Loucy (cell line): ENCODE data around the gene UBASH3A.

ENCODE experiments used
- H2AFZ ChIP-seq: fragments of 200-600 bp; sonication (generic); 2 replicates; pipeline ENCODE4 v1.6.0; 2016; ENCODE audit warnings: antibody characterized with exemption, mild to moderate bottlenecking, low read length, moderate library complexity
- H3F3A ChIP-seq: fragments of 200-600 bp; 2 replicates; pipeline ENCODE4 v1.6.0; 2016; ENCODE audit warnings: antibody characterized with exemption, low read depth, mild to moderate bottlenecking
- H3K27me3 ChIP-seq: fragments of 200-600 bp; sonication (generic); 2 replicates; pipeline ENCODE4 v1.6.1; 2014; ENCODE audit warnings: low read length, mild to moderate bottlenecking; ENCODE audit not compliant: insufficient read depth, poor library complexity, severe bottlenecking
- H3K36me3 ChIP-seq: fragments of 200-600 bp; sonication (generic); 2 replicates; pipeline ENCODE4 v1.6.1; 2016; ENCODE audit warnings: low read length; ENCODE audit not compliant: insufficient read depth
- H3K4me1 ChIP-seq: fragments of 200-600 bp; sonication (generic); 2 replicates; pipeline ENCODE4 v1.5.1; 2014; ENCODE audit warnings: low read length, mild to moderate bottlenecking; ENCODE audit not compliant: insufficient read depth, poor library complexity, severe bottlenecking
- H3K4me2 ChIP-seq: fragments of 200-600 bp; sonication (generic); 2 replicates; pipeline ENCODE4 v1.6.0; 2014; ENCODE audit warnings: antibody characterized with exemption, low read length, low read depth, mild to moderate bottlenecking; ENCODE audit not compliant: poor library complexity, severe bottlenecking
- H3K4me3 ChIP-seq: fragments of 200-600 bp; sonication (generic); 2 replicates; pipeline ENCODE4 v1.5.1; 2014; ENCODE audit warnings: low read length, mild to moderate bottlenecking, mixed read lengths; ENCODE audit not compliant: poor library complexity, severe bottlenecking
- H3K79me2 ChIP-seq: fragments of 200-600 bp; sonication (generic); 2 replicates; pipeline ENCODE4 v1.6.1; 2014; ENCODE audit warnings: low read length; ENCODE audit not compliant: insufficient read depth
- H3K9ac ChIP-seq: fragments of 200-600 bp; sonication (generic); 2 replicates; pipeline ENCODE4 v1.6.0; 2014; ENCODE audit warnings: mild to moderate bottlenecking, low read depth, low read length, moderate library complexity; ENCODE audit not compliant: poor library complexity, severe bottlenecking
- H3K9me2 ChIP-seq: fragments of 200-600 bp; sonication (generic); replicated peaks from 2 replicates; pipeline ENCODE4 v1.6.1; 2016; ENCODE audit warnings: low read depth, low read length, mixed read lengths
- H3K9me3 ChIP-seq: fragments of 200-600 bp; sonication (generic); 2 replicates; pipeline ENCODE4 v1.6.1; 2014; ENCODE audit warnings: mild to moderate bottlenecking, antibody characterized with exemption, low read length, low read depth; ENCODE audit not compliant: insufficient read depth
- H4K20me1 ChIP-seq: fragments of 200-600 bp; sonication (generic); 2 replicates; pipeline ENCODE4 v1.6.0; 2014; ENCODE audit warnings: antibody characterized with exemption, low read length, mild to moderate bottlenecking; ENCODE audit not compliant: insufficient read depth, poor library complexity, severe bottlenecking
- CTCF ChIP-seq: fragments of 200-600 bp; sonication (generic); conservative IDR thresholded peaks from 2 replicates; pipeline ENCODE4 v1.5.1; 2014; ENCODE audit warnings: mild to moderate bottlenecking, antibody characterized with exemption, low read length
- EZH2phosphoT487 ChIP-seq: fragments of 200-600 bp; IDR thresholded peaks from 2 replicates; pipeline ENCODE4 v1.6.1; 2018; ENCODE audit warnings: antibody characterized with exemption, mild to moderate bottlenecking, moderate library complexity, borderline replicate concordance

Gene UBASH3A

DNA sequence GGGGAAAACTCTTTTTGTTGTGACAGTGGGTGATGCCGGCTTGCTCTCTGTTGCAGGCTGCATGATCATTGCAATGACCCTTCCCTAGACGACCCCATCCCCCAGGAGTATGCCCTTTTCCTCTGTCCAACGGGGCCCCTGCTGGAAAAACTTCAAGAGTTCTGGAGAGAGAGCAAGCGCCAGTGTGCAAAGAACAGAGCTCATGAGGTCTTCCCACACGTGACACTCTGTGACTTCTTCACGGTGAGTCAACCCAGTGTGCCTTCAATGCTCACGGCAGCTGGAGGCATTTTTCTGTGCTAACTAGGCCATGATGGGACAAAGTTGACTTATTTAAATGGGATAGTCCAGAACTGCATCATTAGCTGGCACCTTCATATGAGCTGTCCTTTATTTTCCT, 5.7 kb downstream of the UBASH3A start:
- H2AFZ ChIP-seq, result no peak overlapping the region
- H3K4me2 ChIP-seq, result no peak overlapping the region
- TF ChIP-seq EZH2phosphoT487 (no peak), CTCF (no peak)
- no peak overlapping the region for H3K9ac ChIP-seq
- H4K20me1 ChIP-seq, result no peaks in the 10 kb centered on the region
- H3K36me3 ChIP-seq, result peaks cover 15% of the 10 kb centered on the region; the same call in 1 of the 2 replicates
- H3F3A ChIP-seq, result peaks cover 2% of the 10 kb centered on the region; the same call in 1 of the 2 replicates
- H3K27me3 ChIP-seq, result no peaks in the 10 kb centered on the region
- H3K79me2 ChIP-seq, result peaks cover 51% of the 10 kb centered on the region
- H3K4me1 ChIP-seq, result peaks cover 56% of the 10 kb centered on the region
- no peaks in the 10 kb centered on the region for H3K9me2 ChIP-seq
- no peak overlapping the region for H3K4me3 ChIP-seq
- no peaks in the 10 kb centered on the region for H3K9me3 ChIP-seq

DNA sequence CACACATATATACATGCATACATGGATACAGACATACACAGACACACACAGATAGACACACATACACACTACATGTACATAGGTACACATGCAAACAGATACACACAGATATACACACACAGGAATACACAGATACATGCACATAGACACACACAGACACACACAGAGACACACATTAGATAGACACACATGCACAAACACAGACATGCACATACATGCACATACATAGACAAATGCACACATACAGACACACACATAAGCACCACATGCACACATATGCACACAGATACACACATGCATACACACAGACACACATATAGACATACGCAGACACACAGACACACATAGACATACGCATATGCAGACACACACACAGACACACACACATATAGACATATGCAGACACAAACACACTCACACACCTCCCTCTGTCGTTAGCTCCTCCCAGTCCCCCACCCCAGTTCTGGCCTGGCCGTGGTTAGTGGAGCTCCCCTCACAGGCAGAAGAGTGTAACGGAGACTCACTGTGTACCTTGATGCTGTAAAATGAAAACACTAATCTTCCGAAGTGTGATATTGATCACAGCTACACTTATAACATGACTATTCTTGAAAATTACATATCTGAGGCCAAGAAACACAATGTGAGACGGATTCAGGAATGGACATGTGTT, 7.6 kb downstream of the UBASH3A start:
- H3K36me3 ChIP-seq, result peaks cover 15% of the 10 kb centered on the region; the same call in 1 of the 2 replicates
- H3K4me3 ChIP-seq, result no peak overlapping the region
- H2AFZ ChIP-seq, result no peak overlapping the region
- peaks cover 31% of the 10 kb centered on the region for H3K79me2 ChIP-seq
- H3K4me2 ChIP-seq, result no peak overlapping the region
- H4K20me1 ChIP-seq, result no peaks in the 10 kb centered on the region
- no peaks in the 10 kb centered on the region for H3K9me2 ChIP-seq
- peaks cover 51% of the 10 kb centered on the region for H3K4me1 ChIP-seq
- TF ChIP-seq EZH2phosphoT487 (no peak), CTCF (peak; percentile 70)
- H3F3A ChIP-seq, result no peaks in the 10 kb centered on the region
- H3K9me3 ChIP-seq, result no peaks in the 10 kb centered on the region
- no peaks in the 10 kb centered on the region for H3K27me3 ChIP-seq
- H3K9ac ChIP-seq, result peak overlapping the region; percentile 20

- Histone ChIP-seq H3K36me3 (peaks cover 15% of the 10 kb centered on the region; the same call in 1 of the 2 replicates), H3K79me2 (peaks cover 24% of the 10 kb centered on the region), H4K20me1 (no peaks in the 10 kb centered on the region), H3K9me2 (no peaks in the 10 kb centered on the region), H3K9me3 (no peaks in the 10 kb centered on the region), H3K4me2 (no peak overlapping the region), H2AFZ (no peak overlapping the region), H3K9ac (peak overlapping the region; percentile 20), H3K4me1 (peaks cover 44% of the 10 kb centered on the region), H3F3A (no peaks in the 10 kb centered on the region), H3K4me3 (no peak overlapping the region), H3K27me3 (no peaks in the 10 kb centered on the region)
- TF ChIP-seq CTCF (no peak), EZH2phosphoT487 (no peak)
These were observed 8.4 kb downstream of the UBASH3A start for GRCh38 chr21:42411891-42412635.
